ENCODE data around the gene HNMT.
"Not testable (repeated sequence)": the region's sequence is repeated elsewhere in the genome, so short reads cannot be mapped to it uniquely, and the experiment has no call there.

Gene HNMT

GRCh38 chr2:137976274-137976673 is 12.0 kb downstream of the HNMT start:
- FAIRE-seq, result no peak

DNA sequence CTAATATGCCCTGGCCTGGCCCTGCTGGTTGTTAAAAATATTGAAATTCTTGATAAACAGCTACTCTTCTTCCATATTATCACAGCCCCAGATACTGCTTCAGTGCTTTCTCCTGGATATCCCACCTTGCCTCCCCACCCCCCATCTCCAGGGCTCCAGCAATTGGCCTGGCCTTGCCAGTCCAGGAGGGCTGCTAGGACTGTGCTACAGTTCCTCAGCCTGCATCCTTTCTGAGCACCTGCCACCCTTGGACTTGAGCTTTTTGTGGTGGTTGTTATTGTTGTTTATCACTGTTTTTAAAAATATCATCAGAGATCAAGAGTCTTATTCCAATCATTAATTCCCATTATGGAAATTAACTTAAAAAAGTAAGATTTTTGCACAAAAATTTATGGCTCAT is 13.5 kb downstream of the HNMT start:
- no peak for FAIRE-seq

DNA sequence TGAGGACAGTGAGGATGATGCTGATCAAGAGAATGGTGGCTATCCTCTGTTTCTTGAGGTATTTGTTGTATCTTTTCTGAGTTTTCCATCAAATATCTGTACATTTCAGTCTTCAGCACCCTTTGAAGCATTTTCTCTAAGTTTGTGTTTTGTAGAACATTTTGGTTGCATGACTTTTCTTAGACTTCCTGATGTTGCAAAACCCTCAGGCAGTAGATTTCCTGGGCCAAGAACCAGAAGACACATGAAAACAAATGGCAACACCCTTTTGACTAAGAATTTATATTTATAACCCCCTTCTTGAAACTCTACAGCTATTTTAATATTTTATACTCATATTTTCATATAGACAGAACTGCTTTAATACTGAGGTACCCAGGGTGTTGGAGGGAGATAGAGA is 16.2 kb downstream of the HNMT start:
- no peak for FAIRE-seq

- FAIRE-seq, result no peak
Observed at GRCh38 chr2:137981112-137981656, 16.9 kb downstream of the HNMT start.

DNA sequence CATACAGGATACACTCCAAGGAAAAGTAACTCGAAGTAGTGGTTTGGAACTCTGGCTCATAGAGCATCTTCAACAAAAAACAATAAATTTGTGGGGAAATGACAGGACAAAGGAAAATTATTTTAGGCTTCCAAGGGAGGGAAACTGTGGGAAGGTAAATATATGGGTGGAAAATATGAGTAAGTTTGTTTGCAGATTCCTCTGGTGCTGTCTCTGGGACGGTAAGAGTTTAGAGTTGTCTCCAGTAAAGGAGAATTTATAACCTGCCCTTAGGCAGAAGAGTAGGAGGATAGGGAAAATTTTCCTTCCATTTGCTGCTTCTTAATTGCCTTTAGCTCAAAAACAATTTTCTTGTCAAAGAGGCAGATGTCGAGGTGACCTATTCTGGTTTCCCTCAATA is 19.3 kb downstream of the HNMT start:
- no peak for FAIRE-seq

GRCh38 chr2:137986268-137986667 is 22.0 kb downstream of the HNMT start:
- no peak for FAIRE-seq

- FAIRE-seq, result no peak
Observed at GRCh38 chr2:137987011-137987410, 22.7 kb downstream of the HNMT start.

DNA sequence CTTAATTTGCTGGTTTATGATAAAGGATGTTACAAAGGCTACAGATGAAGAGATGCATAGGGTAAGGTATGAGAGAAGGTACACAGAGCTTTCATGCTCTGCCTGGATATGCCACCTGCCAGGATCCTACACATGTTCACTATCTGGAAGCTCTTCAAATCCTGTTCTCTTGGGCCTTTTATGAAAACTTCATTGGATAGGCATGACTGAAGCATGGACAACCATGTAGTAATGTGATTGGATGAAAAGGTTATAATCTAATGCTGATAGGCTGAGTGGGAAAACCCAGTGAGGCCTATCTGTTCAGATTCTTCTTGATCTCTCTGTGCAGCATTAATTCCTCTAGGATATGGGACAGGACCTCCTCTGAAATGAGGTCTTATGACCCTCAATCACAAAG is 26.8 kb downstream of the HNMT start:
- FAIRE-seq, result no peak

DNA sequence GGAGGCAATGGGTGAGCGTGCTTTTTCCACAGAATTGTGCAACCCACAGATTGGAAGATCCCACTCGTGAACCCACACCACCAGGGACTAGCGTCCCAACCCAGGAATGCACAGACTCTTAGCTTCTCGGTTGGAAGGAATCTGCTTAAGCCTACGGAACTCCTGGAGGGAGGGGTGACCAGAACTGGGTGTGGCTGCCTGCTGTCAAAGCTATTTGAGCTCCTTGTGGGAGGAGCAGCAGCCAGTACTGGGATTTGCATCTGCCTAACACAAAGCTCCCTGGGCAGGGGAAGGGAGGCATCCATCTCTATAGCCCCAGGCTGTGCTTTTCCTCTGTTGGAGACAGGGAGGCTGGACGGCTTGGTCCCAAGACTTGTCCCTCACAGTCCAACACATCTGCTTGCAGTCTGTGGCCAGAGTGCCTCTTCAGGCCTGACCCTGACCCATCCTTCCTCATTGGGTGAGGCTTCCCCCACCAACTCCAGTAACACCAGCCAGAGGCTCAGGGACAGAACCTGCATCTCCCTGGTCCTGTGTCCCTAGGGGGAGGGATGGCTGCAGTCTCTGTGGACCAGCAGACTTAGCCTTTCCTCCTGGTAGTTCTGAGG is 27.9 kb downstream of the HNMT start:
- FAIRE-seq, result no peak

DNA sequence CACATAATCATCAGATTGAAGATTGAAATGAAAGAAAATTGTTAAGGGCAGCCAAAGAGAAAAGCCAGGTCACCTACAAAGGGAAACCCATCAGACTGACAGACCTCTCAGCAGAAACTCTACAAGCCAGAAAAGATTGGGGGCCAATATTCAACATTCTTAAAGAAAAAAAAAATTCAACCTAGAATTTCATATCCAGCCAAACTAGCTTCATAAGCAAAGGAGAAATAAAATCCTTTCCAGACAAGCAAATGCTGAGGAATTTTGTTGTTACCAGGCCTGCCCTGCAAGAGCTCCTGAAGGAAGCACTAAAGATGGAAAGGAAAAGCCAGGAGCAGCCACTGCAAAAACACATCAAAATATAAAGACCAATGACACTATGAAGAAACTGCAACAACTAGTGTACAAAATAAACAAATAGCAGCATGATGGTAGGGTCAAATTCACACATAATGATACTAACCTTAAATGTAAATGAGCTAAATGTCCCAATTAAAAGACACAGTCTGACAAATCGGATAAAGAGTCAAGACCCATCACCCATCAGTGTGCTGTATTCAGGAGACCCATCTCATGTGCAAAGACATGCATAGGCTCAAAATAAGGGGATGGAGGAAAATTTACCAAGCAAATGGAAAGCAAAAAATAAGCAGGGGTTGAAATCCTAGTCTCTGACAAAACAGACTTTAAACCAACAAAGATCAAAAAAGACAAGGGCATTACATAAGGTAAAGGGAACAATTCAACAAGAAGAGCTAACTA is 29.6 kb downstream of the HNMT start:
- FAIRE-seq, result not testable (repeated sequence)

DNA sequence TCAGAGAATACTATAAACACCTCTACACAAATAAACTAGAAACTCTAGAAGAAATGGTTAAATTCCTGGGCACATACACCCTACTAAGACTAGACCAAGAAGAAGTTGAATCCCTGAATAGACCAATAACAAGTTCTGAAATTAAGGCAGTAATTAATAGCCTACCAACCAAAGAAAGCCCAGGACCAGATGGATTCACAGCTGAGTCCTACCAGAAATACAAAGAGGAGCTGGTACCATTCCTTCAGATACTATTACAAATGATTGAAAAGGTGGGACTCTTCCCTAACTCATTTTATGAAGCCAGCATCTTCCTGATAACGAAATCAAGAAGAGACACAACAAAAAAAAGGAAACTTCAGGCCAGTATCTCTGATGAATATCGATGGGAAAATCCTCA is 31.1 kb downstream of the HNMT start:
- not testable (repeated sequence) for FAIRE-seq

GRCh38 chr2:137996158-137996557 is 31.9 kb downstream of the HNMT start:
- not testable (repeated sequence) for FAIRE-seq

- no peak for FAIRE-seq
Observed at GRCh38 chr2:137997733-137998132, 33.5 kb downstream of the HNMT start.

DNA sequence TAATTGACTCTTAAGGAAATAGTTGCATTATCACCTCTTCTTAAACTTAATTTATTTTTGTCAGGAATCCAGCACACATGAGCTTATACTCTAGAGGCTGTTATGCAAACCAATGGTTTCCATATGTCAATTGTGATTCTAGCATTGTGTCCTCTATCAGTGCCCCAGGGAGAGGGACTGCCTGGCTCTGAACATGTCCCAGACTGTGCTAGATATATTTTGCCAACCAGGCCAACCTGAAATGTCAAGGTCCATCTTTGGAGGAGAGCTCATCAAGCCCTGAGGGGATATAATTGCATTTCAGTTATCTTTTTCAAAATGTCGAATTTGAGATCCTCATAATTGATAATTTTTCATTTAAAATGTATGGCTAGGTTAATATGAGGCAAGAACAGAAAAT is 34.2 kb downstream of the HNMT start:
- no peak for FAIRE-seq

DNA sequence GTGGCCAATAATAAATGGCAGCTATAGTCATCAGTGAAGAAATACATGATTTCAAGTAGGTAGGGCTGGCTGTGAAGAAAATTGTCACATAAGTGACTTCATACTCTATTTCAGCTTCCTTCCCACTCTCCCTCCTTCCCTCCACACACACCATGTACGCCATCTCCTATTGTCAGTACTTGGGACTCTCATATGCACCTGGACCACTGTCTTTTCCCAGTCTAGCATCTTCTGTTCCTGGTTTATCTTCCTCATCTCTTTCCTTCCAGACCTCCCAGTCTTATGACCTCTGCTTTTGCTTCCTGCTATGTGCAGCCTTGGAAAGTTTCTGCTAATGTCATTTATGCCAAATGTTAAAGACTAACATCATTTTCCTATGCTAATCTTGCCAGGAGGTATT is 35.0 kb downstream of the HNMT start:
- FAIRE-seq, result no peak

DNA sequence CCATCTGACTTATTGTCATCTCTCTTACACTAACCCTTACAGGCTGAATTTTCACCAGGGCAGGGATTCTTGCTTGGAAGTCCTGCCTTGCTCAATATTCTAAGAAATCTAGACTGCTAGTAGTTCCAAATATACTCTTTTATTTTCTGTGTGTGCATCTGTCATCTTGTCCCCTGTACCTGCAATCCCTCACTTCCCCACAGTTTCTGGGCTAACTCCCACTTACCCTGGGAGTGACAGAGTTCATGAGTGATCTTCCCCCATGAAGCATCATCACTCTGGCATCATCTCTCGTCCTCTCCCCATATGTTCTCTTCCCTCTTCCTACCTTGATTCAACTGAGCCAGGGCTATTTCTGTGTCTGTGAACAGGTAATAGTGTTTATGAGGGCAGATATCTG is 35.7 kb downstream of the HNMT start:
- FAIRE-seq, result no peak

GRCh38 chr2:138000796-138001195 is 36.5 kb downstream of the HNMT start:
- FAIRE-seq, result no peak

DNA sequence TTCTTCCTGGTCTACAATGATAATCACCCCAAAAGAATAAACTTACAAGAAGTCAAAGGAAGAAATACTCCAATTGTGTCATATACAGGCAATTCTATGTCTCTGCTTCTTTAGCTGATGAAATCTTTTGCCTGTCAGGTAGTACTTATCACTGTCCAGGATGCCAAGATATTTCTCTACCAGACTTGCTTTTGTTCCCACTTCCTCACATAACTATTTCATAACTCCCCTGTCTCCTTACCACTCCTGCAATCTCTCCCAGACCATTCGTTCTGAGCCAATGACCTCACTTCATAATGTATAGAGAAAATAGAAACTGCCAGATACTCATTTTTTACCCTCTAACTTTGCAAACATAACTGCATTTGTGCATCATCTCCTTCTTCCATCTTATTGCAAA is 39.1 kb downstream of the HNMT start:
- no peak for FAIRE-seq

GRCh38 chr2:138007431-138007830 is 43.2 kb downstream of the HNMT start:
- no peak for FAIRE-seq

DNA sequence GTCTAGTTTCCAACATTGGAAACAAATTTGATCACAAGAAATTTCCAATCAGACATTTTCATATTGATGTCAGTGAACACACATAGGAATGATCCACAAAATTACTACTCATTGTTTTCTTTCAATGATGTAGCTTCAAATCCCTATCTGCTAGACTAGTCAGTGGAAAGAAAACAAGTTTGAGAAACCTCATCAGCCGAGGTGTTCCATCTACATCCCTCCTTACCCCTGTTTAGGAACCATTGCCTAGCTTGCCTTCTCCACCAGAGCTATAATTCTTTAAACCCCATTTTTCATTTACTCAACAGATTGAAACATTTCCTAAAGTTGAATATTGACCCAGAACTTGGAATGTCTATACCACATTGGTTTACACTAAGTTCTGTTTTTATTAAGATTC is 45.3 kb downstream of the HNMT start:
- FAIRE-seq, result no peak

- no peak for FAIRE-seq
Observed at GRCh38 chr2:138010890-138011289, 46.6 kb downstream of the HNMT start.

GRCh38 chr2:138012082-138012481 is 47.8 kb downstream of the HNMT start:
- FAIRE-seq, result no peak

DNA sequence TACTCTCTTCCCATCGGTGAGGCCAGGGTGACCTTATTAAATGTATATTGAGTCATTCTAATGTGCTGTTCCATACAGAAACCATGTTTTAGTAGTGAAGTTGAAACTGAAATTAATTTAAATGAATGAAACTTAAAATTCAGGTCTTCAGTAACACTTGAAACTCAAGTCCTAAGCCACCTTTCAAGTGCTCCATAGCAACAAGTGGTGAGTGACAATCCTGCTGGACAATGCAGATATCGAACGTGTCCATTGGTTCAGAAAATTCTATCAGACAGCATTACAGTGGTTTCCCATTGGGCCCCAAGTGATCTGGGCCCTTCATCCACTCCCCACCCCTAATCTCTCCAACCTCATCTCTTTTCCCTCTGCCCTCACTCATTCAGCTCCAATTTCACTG is 48.7 kb downstream of the HNMT start:
- FAIRE-seq, result no peak

GRCh38 chr2:138013639-138014038 is 49.4 kb downstream of the HNMT start:
- no peak for FAIRE-seq

- no peak for FAIRE-seq
Observed at GRCh38 chr2:138015494-138015893, 51.2 kb downstream of the HNMT start.
